ENCODE results near the gene SPRY4. TPM values are rescaled to one million over a fixed set of nuclear protein-coding genes. Genes with fewer than 3 reads are reported as not detected.
A peak's percentile ranks its signal among the peaks of the same experiment; 100 is the strongest.

The SPRY4 gene
- total and polyA plus RNA-seq, 2 of the 8 experiments (the other 6 are each of a cell fraction or from before 2014, with no cell fraction given), result 59.1 to 113 TPM

- no peak for DNase-seq (ENCODE audit: low read depth in 1 of 2, low spot score in 2 of 2)
- 82% methylated on average over 11 of the region's 11 CpGs; no CpG with 5 or more reads in 1 of the 2 experiments for WGBS, 2 experiments (ENCODE audit: extremely low coverage in 1 of 2, insufficient coverage in 1 of 2, insufficient read length in 1 of 2, insufficient replicate concordance in 2 of 2, low coverage in 1 of 2, low lambda C conversion rate in 2 of 2, missing lambda C conversion rate in 1 of 2)
- Histone ChIP-seq H3K27me3 (replicated peaks in 1 of 4; ENCODE audit: control insufficient read depth in 3 of 4, extremely low read depth in 1 of 4, insufficient read depth in 3 of 4, low read length in 3 of 4) (no peaks in the 10 kb centered on the region), H2BK15ac (ENCODE audit: low read length) (no peak overlapping the region), H3K9me3 (ENCODE audit: insufficient read depth in 2 of 2, low read depth in 1 of 2, low read length in 1 of 2) (no peaks in the 10 kb centered on the region), H2BK5ac (ENCODE audit: low read depth, low read length) (no peak overlapping the region), H3K4me3 (ENCODE audit: extremely low read depth in 1 of 4, insufficient read depth in 2 of 4, low read depth in 3 of 4, low read length in 4 of 4) (no peak overlapping the region), H3K4ac (replicated peaks; ENCODE audit: insufficient read length, low read depth, low read length) (no peak overlapping the region), H3K27ac (ENCODE audit: low read depth, low read length) (no peak overlapping the region), H3K18ac (ENCODE audit: extremely low read depth, low read length) (peak overlapping the region; percentile 26; the same call in 1 of the 2 replicates), H3K4me1 (replicated peaks in 1 of 4; ENCODE audit: control insufficient read depth in 3 of 4, insufficient read depth in 4 of 4, low read length in 3 of 4) (peaks cover 2 to 17% (median 8%) of the 10 kb centered on the region in 4 experiments), H4K91ac (replicated peaks; ENCODE audit: insufficient read length, low read length) (no peak overlapping the region), H4K20me1 (replicated peaks in 1 of 2; ENCODE audit: control insufficient read depth in 1 of 2, insufficient read depth in 2 of 2, low read length in 2 of 2) (no peaks in the 10 kb centered on the region), H2BK12ac (ENCODE audit: low read depth, low read length) (0 out of 2 replicates have a peak overlapping the region, but pooled peaks have one; percentile 0), H4K8ac (ENCODE audit: extremely low read depth, insufficient read depth, low read length) (no peak overlapping the region), H3K23me2 (ENCODE audit: low read depth, low read length) (no peaks in the 10 kb centered on the region), H2AFZ (ENCODE audit: low read length) (no peak overlapping the region), H3K9ac (replicated peaks in 1 of 4; ENCODE audit: extremely low read depth in 1 of 4, low read depth in 3 of 4, low read length in 3 of 4) (no peak overlapping the region), H4K5ac (ENCODE audit: insufficient read length, low read depth, low read length) (no peak overlapping the region), H2BK120ac (replicated peaks; ENCODE audit: low read depth, low read length) (no peak overlapping the region), H3K56ac (replicated peaks; ENCODE audit: insufficient read length, low read depth, low read length) (no peak overlapping the region), H3K23ac (ENCODE audit: insufficient read length) (no peak overlapping the region), H3K79me1 (ENCODE audit: low read depth, low read length) (no peaks in the 10 kb centered on the region; the same call in 1 of the 2 replicates), H2BK20ac (ENCODE audit: low read length) (no peak overlapping the region), H3K79me2 (ENCODE audit: control insufficient read depth in 1 of 2, insufficient read depth in 2 of 2, low read length in 2 of 2) (peaks cover 0 to 9% of the 10 kb centered on the region in 2 experiments; a peak in 2 of 4 replicates), H3K4me2 (ENCODE audit: insufficient read depth in 1 of 2, low read depth in 2 of 2, low read length in 2 of 2) (no peak overlapping the region), H2AK5ac (ENCODE audit: low read depth, low read length) (no peak overlapping the region), H3K36me3 (ENCODE audit: control insufficient read depth in 2 of 4, insufficient read depth in 4 of 4, low read length in 3 of 4) (no peaks in the 10 kb centered on the region), H3K14ac (ENCODE audit: insufficient read length) (no peak overlapping the region)
- POLR2A ChIA-PET (ENCODE audit: partially characterized antibody), result interaction anchor here (0.6 to 3.5 kb wide), 6 partner anchors 9 to 74 kb away, joined by 3 to 24 read pairs (median 4); partner anchors contain the start of gene SPRY4
- TF ChIP-seq POLR2AphosphoS5 (IDR thresholded peaks at IDR 0.05; ENCODE audit: low read depth, low read length), result peak; percentile 7; the same call in 1 of the 2 replicates
- no peak for TF ChIP-seq KDM1A (IDR thresholded peaks at IDR 0.05; ENCODE audit: borderline replicate concordance, low read length)
- TF ChIP-seq CHD2 (IDR thresholded peaks at IDR 0.05; ENCODE audit: low read length), result no peak
- no peak for FAIRE-seq
- CTCF ChIA-PET (ENCODE audit: partially characterized antibody), result interaction anchor here (1.2 to 1.8 kb wide), 5 partner anchors 9 to 297 kb away, joined by 3 to 8 read pairs (median 4); no protein-coding TSS in a partner anchor
Measured at GRCh38 chr5:142289708-142290576, 34.9 kb downstream of the SPRY4 start.

Measured in H1 (cell line).